Smooth muscle cell (in vitro differentiated cells): ENCODE results near the gene CCDC183. TPM values are rescaled to one million over a fixed set of nuclear protein-coding genes. Genes with fewer than 3 reads are reported as not detected.
"Not testable (repeated sequence)": the region's sequence is repeated elsewhere in the genome, so short reads cannot be mapped to it uniquely, and the experiment has no call there.

ENCODE experiments used
- DNase-seq: peaks from one replicate; lab custom pipeline; 2025; ENCODE audit not compliant: unreplicated experiment; lab: John Stamatoyannopoulos, UW
- H2AFZ ChIP-seq: fragments of 200-600 bp; sonication (generic); 2 replicates; pipeline ENCODE4 v1.6.0; 2016; ENCODE audit warnings: antibody characterized with exemption, low read depth, mild to moderate bottlenecking
- H3F3A ChIP-seq: fragments of 200-600 bp; sonication (generic); 2 replicates; pipeline ENCODE4 v1.6.0; 2017; ENCODE audit warnings: antibody characterized with exemption, low read depth
- H3K27ac ChIP-seq: fragments of 200-600 bp; sonication (generic); 2 replicates; pipeline ENCODE4 v1.5.1; 2016; ENCODE audit warnings: low read depth, mild to moderate bottlenecking
- H3K27me3 ChIP-seq: fragments of 200-600 bp; sonication (generic); 2 replicates; pipeline ENCODE4 v1.6.1; 2016; ENCODE audit warnings: low read depth, mild to moderate bottlenecking
- H3K36me3 ChIP-seq: fragments of 200-600 bp; sonication (generic); 2 replicates; pipeline ENCODE4 v1.5.1; 2016; ENCODE audit warnings: low read depth
- H3K4me1 ChIP-seq: fragments of 200-600 bp; sonication (generic); 2 replicates; pipeline ENCODE4 v1.5.1; 2016; ENCODE audit warnings: low read depth
- H3K4me2 ChIP-seq: fragments of 200-600 bp; sonication (generic); 2 replicates; pipeline ENCODE4 v1.6.0; 2016; ENCODE audit warnings: mild to moderate bottlenecking
- H3K4me3 ChIP-seq: fragments of 200-600 bp; sonication (generic); 2 replicates; pipeline ENCODE4 v1.5.1; 2016; ENCODE audit warnings: mild to moderate bottlenecking
- H3K79me2 ChIP-seq: fragments of 200-600 bp; sonication (generic); 2 replicates; pipeline ENCODE4 v1.6.0; 2016; ENCODE audit warnings: low read depth, mild to moderate bottlenecking
- H3K9ac ChIP-seq: fragments of 200-600 bp; sonication (generic); 2 replicates; pipeline ENCODE4 v1.6.0; 2016; ENCODE audit warnings: low read depth
- H3K9me3 ChIP-seq: fragments of 200-600 bp; sonication (generic); replicated peaks from 2 replicates; pipeline ENCODE4 v1.5.1; 2016; ENCODE audit warnings: low read depth
- H4K20me1 ChIP-seq: fragments of 200-600 bp; sonication (generic); 2 replicates; pipeline ENCODE4 v1.6.0; 2016; ENCODE audit warnings: low read depth
- WGBS: methylation state at CpG from one replicate; pipeline ENCODE4 v1.1.7; 2016; ENCODE audit warnings: low lambda C conversion rate; 5-methylcytosine and 5-hydroxymethylcytosine counted together
- polyA plus RNA-seq: library from polyadenylated mRNA; unstranded; fragments of >200 nt; fragmentation: Nextera tagmentation; extraction: Ambion mirVana; gene quantifications from 2 replicates; pipeline ENCODE4 v1.2.1, GENCODE V29; 2016
- total RNA-seq: library from RNA; depleted of rRNA; stranded (reverse); fragments of >200 nt; gene quantifications from 2 replicates; pipeline ENCODE4 v1.2.3, GENCODE V29; 2014
- TF ChIP-seq, protein P1 (sequence below): fragments of 200-600 bp; sonication (generic); IDR thresholded peaks from 2 replicates; pipeline ENCODE4 v1.5.1; 2017; ENCODE audit warnings: borderline replicate concordance, mild to moderate bottlenecking, antibody characterized with exemption; ENCODE audit not compliant: insufficient read depth, poor library complexity, severe bottlenecking

Gene CCDC183
- total and polyA plus RNA-seq, 2 experiments from 2014 or later = 2.0 to 3.7 TPM

- H4K20me1 ChIP-seq = no peaks in the 10 kb centered on the region
- H3K4me2 ChIP-seq = no peak overlapping the region
- DNase-seq = no peak
- 90% methylated on average over 10 of the region's 10 CpGs for WGBS
- peaks cover 12% of the 10 kb centered on the region for H3F3A ChIP-seq
- TF ChIP-seq, protein P1, sequence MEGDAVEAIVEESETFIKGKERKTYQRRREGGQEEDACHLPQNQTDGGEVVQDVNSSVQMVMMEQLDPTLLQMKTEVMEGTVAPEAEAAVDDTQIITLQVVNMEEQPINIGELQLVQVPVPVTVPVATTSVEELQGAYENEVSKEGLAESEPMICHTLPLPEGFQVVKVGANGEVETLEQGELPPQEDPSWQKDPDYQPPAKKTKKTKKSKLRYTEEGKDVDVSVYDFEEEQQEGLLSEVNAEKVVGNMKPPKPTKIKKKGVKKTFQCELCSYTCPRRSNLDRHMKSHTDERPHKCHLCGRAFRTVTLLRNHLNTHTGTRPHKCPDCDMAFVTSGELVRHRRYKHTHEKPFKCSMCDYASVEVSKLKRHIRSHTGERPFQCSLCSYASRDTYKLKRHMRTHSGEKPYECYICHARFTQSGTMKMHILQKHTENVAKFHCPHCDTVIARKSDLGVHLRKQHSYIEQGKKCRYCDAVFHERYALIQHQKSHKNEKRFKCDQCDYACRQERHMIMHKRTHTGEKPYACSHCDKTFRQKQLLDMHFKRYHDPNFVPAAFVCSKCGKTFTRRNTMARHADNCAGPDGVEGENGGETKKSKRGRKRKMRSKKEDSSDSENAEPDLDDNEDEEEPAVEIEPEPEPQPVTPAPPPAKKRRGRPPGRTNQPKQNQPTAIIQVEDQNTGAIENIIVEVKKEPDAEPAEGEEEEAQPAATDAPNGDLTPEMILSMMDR = no peak
- no peak overlapping the region for H3K27ac ChIP-seq
- H3K4me1 ChIP-seq = peaks cover 28% of the 10 kb centered on the region
- H2AFZ ChIP-seq = no peak overlapping the region
- no peaks in the 10 kb centered on the region for H3K9me3 ChIP-seq
- no peaks in the 10 kb centered on the region for H3K36me3 ChIP-seq
- no peak overlapping the region for H3K9ac ChIP-seq
- H3K4me3 ChIP-seq = no peak overlapping the region
- peaks cover 2% of the 10 kb centered on the region for H3K79me2 ChIP-seq
- H3K27me3 ChIP-seq = no peaks in the 10 kb centered on the region
Measured at GRCh38 chr9:136786451-136786850, 9.7 kb upstream of the CCDC183 start.

GRCh38 chr9:136786983-136787382 lies 9.2 kb upstream of the CCDC183 start:
- not testable (repeated sequence) for H2AFZ ChIP-seq
- 57% methylated on average over 4 of the region's 4 CpGs for WGBS
- H3F3A ChIP-seq = peaks cover 12% of the 10 kb centered on the region

GRCh38 chr9:136787690-136788400 lies 8.3 kb upstream of the CCDC183 start:
- no peak overlapping the region for H2AFZ ChIP-seq

More at GRCh38 chr9:136786983-136787382, 9.2 kb upstream of the CCDC183 start:
- not testable (repeated sequence) for H3K27ac ChIP-seq, H4K20me1 ChIP-seq, H3K36me3 ChIP-seq, H3K27me3 ChIP-seq, DNase-seq, H3K9me3 ChIP-seq, H3K79me2 ChIP-seq, H3K4me3 ChIP-seq, H3K9ac ChIP-seq, H3K4me2 ChIP-seq
- H3K4me1 ChIP-seq = peaks cover 28% of the 10 kb centered on the region

DNA sequence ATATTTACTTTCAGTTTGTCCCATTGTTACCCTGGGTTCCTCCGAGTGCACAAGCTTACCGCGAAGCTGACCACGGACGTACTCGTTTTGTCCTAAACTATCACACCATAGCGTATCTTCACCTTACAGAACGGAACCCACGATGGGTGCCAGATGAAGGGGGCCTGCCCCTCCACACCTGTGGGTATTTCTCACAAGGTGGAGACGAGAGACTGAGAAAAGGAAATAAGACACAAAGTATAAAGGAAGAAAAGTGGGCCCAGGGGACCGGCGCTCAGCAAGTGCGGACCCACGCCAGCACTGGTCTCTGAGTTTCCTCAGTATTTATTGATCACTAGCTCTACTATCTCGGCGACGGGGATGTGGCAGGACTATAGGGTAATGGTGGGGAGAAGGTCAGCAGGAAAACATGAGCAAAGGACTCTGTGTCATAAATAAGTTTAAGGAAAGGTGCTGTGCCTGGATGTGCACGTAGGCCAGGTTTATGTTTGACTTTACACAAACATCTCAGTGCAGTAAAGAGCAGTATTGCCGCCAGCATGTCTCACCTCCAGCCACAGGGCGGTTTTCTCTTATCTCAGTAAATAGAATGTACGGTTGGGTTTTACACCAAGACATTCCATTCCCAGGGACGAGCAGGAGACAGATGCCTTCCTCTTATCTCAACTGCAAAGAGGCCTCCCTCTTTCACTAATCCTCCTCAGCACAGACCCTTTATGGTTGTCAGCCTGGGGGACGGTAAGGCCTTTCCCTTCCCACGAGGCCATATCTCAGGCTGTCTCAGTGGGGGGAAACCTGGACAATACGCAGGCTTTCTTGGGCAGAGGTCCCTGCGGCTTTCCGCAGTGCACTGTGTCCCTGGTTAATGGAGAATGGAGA lies 7.3 kb upstream of the CCDC183 start:
- not testable (repeated sequence) for H3K36me3 ChIP-seq, H2AFZ ChIP-seq, H3K27me3 ChIP-seq, DNase-seq, H3K9me3 ChIP-seq, H3K9ac ChIP-seq
- Histone ChIP-seq H3K4me3 (peak overlapping the region; percentile 15), H3K4me1 (peaks cover 28% of the 10 kb centered on the region), H3K79me2 (peaks cover 15% of the 10 kb centered on the region), H3K4me2 (peak overlapping the region; percentile 72), H4K20me1 (peaks cover 12% of the 10 kb centered on the region), H3K27ac (peak overlapping the region; percentile 38), H3F3A (peaks cover 12% of the 10 kb centered on the region)
- WGBS = 42% methylated on average over 27 of the region's 27 CpGs

More at GRCh38 chr9:136787690-136788400, 8.3 kb upstream of the CCDC183 start:
- Histone ChIP-seq H3K9me3 (no peaks in the 10 kb centered on the region), H3K36me3 (no peaks in the 10 kb centered on the region), H3K4me3 (peak overlapping the region; percentile 20), H3K4me2 (peak overlapping the region; percentile 72), H4K20me1 (peaks cover 8% of the 10 kb centered on the region), H3K27me3 (no peaks in the 10 kb centered on the region), H3K27ac (peak overlapping the region; percentile 38), H3K79me2 (peaks cover 15% of the 10 kb centered on the region), H3K9ac (no peak overlapping the region), H3K4me1 (peaks cover 28% of the 10 kb centered on the region), H3F3A (peaks cover 12% of the 10 kb centered on the region)
- TF ChIP-seq, protein P1 = peak; percentile 85
- 33% methylated on average over 21 of the region's 21 CpGs for WGBS
- peak; percentile 27 for DNase-seq
